Adrenal gland (tissue), 12 donors: ENCODE data around the gene HID1. TPM values are rescaled to one million over a fixed set of nuclear protein-coding genes. Genes with fewer than 3 reads are reported as not detected.

Experiments
- DNase-seq, 7 donors: peaks; one replicate each; pipeline ENCODE4 v3.0.0-alpha.2; 2019 to 2020
- H3K27ac ChIP-seq, 5 donors: fragments of 200-600 bp; sonication (generic) in 4 of 5; 1 replicate in 3 of 5; 2 replicates in 2 of 5; pipeline versions ENCODE4 v1.5.1 to v1.8.0; 2016 to 2020; ENCODE audit warnings: mild to moderate bottlenecking in 1 of 5
- H3K27me3 ChIP-seq: fragments of 200-600 bp; 2 replicates; pipeline ENCODE4 v1.8.0; 2021
- H3K36me3 ChIP-seq, 2 donors: fragments of 200-600 bp; replicated peaks in 1 of 2; 1 replicate in 1 of 2; 2 replicates in 1 of 2; pipeline versions ENCODE4 v1.5.1 to v1.8.0; 2018 to 2022
- H3K4me1 ChIP-seq, 2 donors: fragments of 200-600 bp; replicated peaks in 1 of 2; 1 replicate in 1 of 2; 2 replicates in 1 of 2; pipeline versions ENCODE4 v1.5.1 to v1.8.0; 2018 to 2021
- H3K4me3 ChIP-seq, 4 donors: fragments of 200-600 bp; sonication (generic) in 3 of 4; one replicate each; pipeline ENCODE4 v1.5.1; 2016 to 2018
- H3K9me3 ChIP-seq, 3 donors: fragments of 200-600 bp; sonication (generic) in 1 of 3; replicated peaks in 1 of 3; 1 replicate in 2 of 3; 2 replicates in 1 of 3; pipeline versions ENCODE4 v1.5.1 to v1.8.0; 2016 to 2021
- CTCF ChIP-seq, 6 experiments: fragments of 450-650 bp in 4 of 6; fragments of 200-600 bp in 2 of 6; sonication (generic) in 1 of 6; IDR thresholded peaks; 1 replicate in 5 of 6; 2 replicates in 1 of 6; pipeline versions ENCODE4 v1.5.1 to v1.8.0; 2016 to 2021; ENCODE audit warnings: antibody characterized with exemption in 6 of 6, mild to moderate bottlenecking in 2 of 6, moderate library complexity in 1 of 6
- POLR2A ChIP-seq, 2 donors: fragments of 450-650 bp; IDR thresholded peaks; one replicate each; pipeline ENCODE4 v1.6.1; 2017; ENCODE audit warnings: antibody characterized with exemption in 2 of 2, mild to moderate bottlenecking in 2 of 2, moderate library complexity in 1 of 2
- WGBS, 4 donors: extraction: QIAGEN DNeasy Blood & Tissue Kit in 2 of 4; methylation state at CpG; one replicate each; pipeline versions ENCODE4 v1.1.5 to v1.1.7; 2013 to 2017; 5-methylcytosine and 5-hydroxymethylcytosine counted together
- intact Hi-C, 2 donors: fragments of 100-400 bp; cut with DNase I; formaldehyde crosslinking; loops; one replicate each; pipeline versions ENCODE4 v1.14.1 to v1.15.0; 2022 to 2023
- polyA plus RNA-seq, 3 donors: library from polyadenylated mRNA; stranded (reverse); fragments of 200-250 nt in 2 of 3; fragments of 350-450 nt in 1 of 3; fragmentation: Illumina TruSeq in 1 of 3; extraction: RNeasy Lipid Tissue Mini Kit (QIAGEN cat#74804) in 1 of 3; gene quantifications; one replicate each; pipeline ENCODE4 v1.2.3, GENCODE V29; 2013 to 2014
- total RNA-seq, 9 donors: library from RNA; depleted of rRNA in 4 of 9; stranded (reverse); fragments of >200 nt in 4 of 9; fragments of 120-200 nt in 1 of 9; fragmentation: NEBNext Ultra II Directional in 1 of 9; extraction: Animal tissue kit (Norgen Biotek cat#: 25700) in 1 of 9; gene quantifications; one replicate each; pipeline versions ENCODE4 v1.1.0 to v1.2.4, GENCODE V29; 2013 to 2023
- donor health status: healthy with polysubstance abuse.
- donor health status: Bipolar disorder and iron deficiency.
- donor health status: DM: yes; HTN: yes; CAD: no.
- donor health status: DM: no; HTN: no; CAD: no.
- donor health status: DM: no; HTN: no; CAD: no.
- donor health status: DM: yes; HTN: yes; CAD: no.

Gene HID1
- total and polyA plus RNA-seq, 12 donors: 2.8 to 42.6 (median 8.3) TPM

GRCh38 chr17:74935585-74936469, 36.7 kb downstream of the HID1 start, which contains the start of gene OTOP3:
OTOP3 (plus strand) TSS chr17:74935898; CDS start chr17:74935922, 24 bp downstream.
- no peaks in the 10 kb centered on the region for H3K36me3 ChIP-seq
- no peak within 1 kb of the TSS for H3K4me3 ChIP-seq
- H3K9me3 ChIP-seq: no peaks in the 10 kb centered on the region
- intact Hi-C loops: no loop called here
- peaks cover 31% of the 10 kb centered on the region for H3K27me3 ChIP-seq
- no peak within 1 kb of the TSS for H3K27ac ChIP-seq
- DNase-seq: no peak
- 8 to 12% (median 9%) methylated on average over 13 to 78 of the region's 78 CpGs for WGBS, 4 donors
- H3K4me1 ChIP-seq: no peaks in the 10 kb centered on the region
- TF ChIP-seq POLR2A (IDR thresholded peaks at IDR 0.05): no peak
- TF ChIP-seq CTCF (IDR thresholded peaks at IDR 0.05): no peak

GRCh38 chr17:74935048-74935447, 37.5 kb downstream of the HID1 start:
- intact Hi-C loops: no loop called here
- no peaks in the 10 kb centered on the region for H3K36me3 ChIP-seq
- H3K4me3 ChIP-seq: no peak overlapping the region
- peaks cover 31% of the 10 kb centered on the region for H3K27me3 ChIP-seq
- H3K27ac ChIP-seq: no peak overlapping the region
- WGBS, 4 donors: 72 to 89% (median 76%) methylated on average over 3 of the region's 3 CpGs
- DNase-seq: no peak
- TF ChIP-seq POLR2A (IDR thresholded peaks at IDR 0.05): no peak
- no peaks in the 10 kb centered on the region for H3K9me3 ChIP-seq
- no peaks in the 10 kb centered on the region for H3K4me1 ChIP-seq

GRCh38 chr17:74930535-74931036, 42.0 kb downstream of the HID1 start:
- DNase-seq: no peak
- TF ChIP-seq CTCF (IDR thresholded peaks at IDR 0.05) (no peak), POLR2A (IDR thresholded peaks at IDR 0.05) (no peak)
- H3K4me1 ChIP-seq: no peaks in the 10 kb centered on the region
- H3K4me3 ChIP-seq: no peak overlapping the region
- H3K27me3 ChIP-seq: peaks cover 13% of the 10 kb centered on the region
- WGBS, 4 donors: 87 to 94% (median 91%) methylated on average over 10 to 24 of the region's 24 CpGs
- no peak overlapping the region for H3K27ac ChIP-seq
- H3K9me3 ChIP-seq: no peaks in the 10 kb centered on the region
- no peaks in the 10 kb centered on the region for H3K36me3 ChIP-seq
- intact Hi-C loops: no loop called here

GRCh38 chr17:74928786-74929185, 43.8 kb downstream of the HID1 start:
- H3K4me3 ChIP-seq: no peak overlapping the region
- H3K9me3 ChIP-seq: no peaks in the 10 kb centered on the region
- H3K4me1 ChIP-seq: peaks cover 1 to 8% of the 10 kb centered on the region in 2 donors
- 80 to 89% (median 83%) methylated on average over 4 to 6 of the region's 6 CpGs for WGBS, 4 donors
- peaks cover 22% of the 10 kb centered on the region for H3K27me3 ChIP-seq
- intact Hi-C loops: no loop called here
- no peak for DNase-seq
- H3K36me3 ChIP-seq: no peaks in the 10 kb centered on the region
- H3K27ac ChIP-seq: no peak overlapping the region
- TF ChIP-seq CTCF (IDR thresholded peaks at IDR 0.05) (no peak), POLR2A (IDR thresholded peaks at IDR 0.05) (no peak)
